Naive B cell (primary cell): ENCODE measurements around the gene NCKIPSD. TPM values are rescaled to one million over a fixed set of nuclear protein-coding genes. Genes with fewer than 3 reads are reported as not detected.

Experiments
- ATAC-seq, 2 donors: fragments of 150-1000 bp; cut with Tn5 transposase; 2 replicates each; pipeline ENCODE4 v1.10.0; 2021; ENCODE audit warnings: low read depth in 2 of 2, mild to moderate bottlenecking in 2 of 2, moderate library complexity in 2 of 2
- DNase-seq: peaks from one replicate; pipeline ENCODE4 v3.0.0; 2022
- H3K27ac Mint-ChIP-seq, 6 donors: one replicate each; pipeline ENCODE4 v1.8.0; 2020 to 2022; ENCODE audit warnings: mild to moderate bottlenecking in 6 of 6, mixed read lengths in 6 of 6, moderate library complexity in 5 of 6, inconsistent platforms in 2 of 6
- H3K27me3 Mint-ChIP-seq, 3 donors: one replicate each; pipeline ENCODE4 v1.8.0; 2021 to 2022; ENCODE audit warnings: mixed read lengths in 3 of 3, mild to moderate bottlenecking in 1 of 3
- H3K36me3 Mint-ChIP-seq, 2 donors: one replicate each; pipeline ENCODE4 v1.8.0; 2020 to 2022; ENCODE audit warnings: mixed read lengths in 2 of 2, inconsistent platforms in 1 of 2, mild to moderate bottlenecking in 1 of 2
- H3K4me1 Mint-ChIP-seq, 3 donors: one replicate each; pipeline ENCODE4 v1.8.0; 2020 to 2022; ENCODE audit warnings: mixed read lengths in 3 of 3, inconsistent platforms in 1 of 3, mild to moderate bottlenecking in 1 of 3, moderate library complexity in 1 of 3
- H3K4me3 Mint-ChIP-seq, 8 donors: one replicate each; pipeline ENCODE4 v1.8.0; 2020 to 2022; ENCODE audit warnings: mild to moderate bottlenecking in 8 of 8, mixed read lengths in 8 of 8, moderate library complexity in 8 of 8, inconsistent platforms in 2 of 8
- H3K9me3 Mint-ChIP-seq, 7 donors: one replicate each; pipeline ENCODE4 v1.8.0; 2020 to 2022; ENCODE audit warnings: mixed read lengths in 7 of 7, mild to moderate bottlenecking in 5 of 7, inconsistent platforms in 2 of 7, moderate library complexity in 1 of 7
- polyA plus RNA-seq, 6 donors: library from polyadenylated mRNA; unstranded; fragments of 300-500 nt; fragmentation: Illumina TruSeq; gene quantifications; one replicate each; pipeline ENCODE4 v1.2.3, GENCODE V29; 2021; ENCODE audit warnings: low read depth in 6 of 6

Gene NCKIPSD
- polyA plus RNA-seq, 6 donors from 2014 or later, result 3.3 to 11.2 (median 4.9) TPM

- no peak overlapping the region for H3K4me3 Mint-ChIP-seq
- H3K27me3 Mint-ChIP-seq, result no peaks in the 10 kb centered on the region
- H3K36me3 Mint-ChIP-seq, result peaks cover 0 to 7% of the 10 kb centered on the region in 2 donors
- no peak for ATAC-seq
- H3K27ac Mint-ChIP-seq, result peak overlapping the region in 2 of 6 donors; percentile 52 to 59
- H3K4me1 Mint-ChIP-seq, result peaks cover 4 to 12% (median 4%) of the 10 kb centered on the region in 3 donors
- no peak for DNase-seq
- no peaks in the 10 kb centered on the region for H3K9me3 Mint-ChIP-seq
Measured at GRCh38 chr3:48692551-48692950, 6.8 kb upstream of the NCKIPSD start.

GRCh38 chr3:48690846-48691458 is 5.2 kb upstream of the NCKIPSD start:
- DNase-seq (no peak), ATAC-seq (no peak)
- Mint-ChIP-seq H3K27ac (peak overlapping the region in 3 of 6 donors; percentile 10 to 93 (median 25)), H3K27me3 (no peaks in the 10 kb centered on the region), H3K36me3 (peaks cover 0 to 7% of the 10 kb centered on the region in 2 donors), H3K4me3 (peak overlapping the region in 1 of 8 donors; percentile 7), H3K9me3 (no peaks in the 10 kb centered on the region), H3K4me1 (peaks cover 6 to 21% (median 9%) of the 10 kb centered on the region in 3 donors)

- peaks cover 0 to 7% of the 10 kb centered on the region in 2 donors for H3K36me3 Mint-ChIP-seq
- no peak for DNase-seq
- no peaks in the 10 kb centered on the region for H3K9me3 Mint-ChIP-seq
- no peaks in the 10 kb centered on the region for H3K27me3 Mint-ChIP-seq
- ATAC-seq, result no peak
- no peak overlapping the region for H3K27ac Mint-ChIP-seq
- peaks cover 14 to 27% (median 18%) of the 10 kb centered on the region in 3 donors for H3K4me1 Mint-ChIP-seq
- no peak overlapping the region for H3K4me3 Mint-ChIP-seq
Measured at GRCh38 chr3:48689384-48689783, 3.7 kb upstream of the NCKIPSD start.

- no peak for ATAC-seq
- Mint-ChIP-seq H3K4me3 (peak overlapping the region in 1 of 8 donors; percentile 49), H3K36me3 (peaks cover 0 to 7% of the 10 kb centered on the region in 2 donors), H3K27ac (peak overlapping the region in 1 of 6 donors; percentile 88), H3K4me1 (peaks cover 18 to 34% (median 22%) of the 10 kb centered on the region in 3 donors), H3K9me3 (no peaks in the 10 kb centered on the region), H3K27me3 (no peaks in the 10 kb centered on the region)
- no peak for DNase-seq
Measured at GRCh38 chr3:48688737-48689075, 3.0 kb upstream of the NCKIPSD start.

GRCh38 chr3:48688032-48688736 is 2.5 kb upstream of the NCKIPSD start:
- Mint-ChIP-seq H3K27me3 (no peaks in the 10 kb centered on the region), H3K27ac (peak overlapping the region in 3 of 6 donors; percentile 22 to 88 (median 44)), H3K36me3 (peaks cover 0 to 7% of the 10 kb centered on the region in 2 donors), H3K9me3 (no peaks in the 10 kb centered on the region), H3K4me3 (peak overlapping the region in 1 of 8 donors; percentile 49), H3K4me1 (peaks cover 19 to 35% (median 23%) of the 10 kb centered on the region in 3 donors)
- DNase-seq (no peak), ATAC-seq (no peak)

GRCh38 chr3:48687220-48687678 is 1.5 kb upstream of the NCKIPSD start:
- Mint-ChIP-seq H3K36me3 (peaks cover 0 to 7% of the 10 kb centered on the region in 2 donors), H3K27me3 (no peaks in the 10 kb centered on the region), H3K4me3 (peak overlapping the region in 3 of 8 donors; percentile 22 to 88 (median 47)), H3K27ac (no peak overlapping the region), H3K4me1 (peaks cover 19 to 34% (median 23%) of the 10 kb centered on the region in 3 donors), H3K9me3 (no peaks in the 10 kb centered on the region)
- DNase-seq (no peak), ATAC-seq (no peak)

GRCh38 chr3:48686538-48687219 is 964 bp upstream of the NCKIPSD start:
- peaks cover 19 to 34% (median 23%) of the 10 kb centered on the region in 3 donors for H3K4me1 Mint-ChIP-seq
- H3K27me3 Mint-ChIP-seq, result no peaks in the 10 kb centered on the region
- DNase-seq (no peak), ATAC-seq (no peak)
- H3K4me3 Mint-ChIP-seq, result peak overlapping the region; percentile 84 to 96 (median 92)
- peaks cover 0 to 7% of the 10 kb centered on the region in 2 donors for H3K36me3 Mint-ChIP-seq
- no peaks in the 10 kb centered on the region for H3K9me3 Mint-ChIP-seq
- peak overlapping the region in 4 of 6 donors; percentile 83 to 94 (median 88) for H3K27ac Mint-ChIP-seq

GRCh38 chr3:48685293-48685602 is 467 bp downstream of the NCKIPSD start:
- Mint-ChIP-seq H3K36me3 (no peaks in the 10 kb centered on the region), H3K4me3 (peak overlapping the region; percentile 84 to 96 (median 92)), H3K27me3 (no peaks in the 10 kb centered on the region), H3K27ac (peak overlapping the region in 3 of 6 donors; percentile 74 to 93 (median 83)), H3K9me3 (no peaks in the 10 kb centered on the region), H3K4me1 (peaks cover 27 to 41% (median 31%) of the 10 kb centered on the region in 3 donors)
- DNase-seq (no peak), ATAC-seq (no peak)

- DNase-seq, result no peak
- Mint-ChIP-seq H3K27me3 (no peaks in the 10 kb centered on the region), H3K4me3 (peak overlapping the region; percentile 84 to 93 (median 88)), H3K27ac (peak overlapping the region in 4 of 6 donors; percentile 25 to 83 (median 70)), H3K4me1 (peaks cover 33 to 48% (median 36%) of the 10 kb centered on the region in 3 donors), H3K36me3 (no peaks in the 10 kb centered on the region), H3K9me3 (no peaks in the 10 kb centered on the region)
- ATAC-seq, result no peak
Measured at GRCh38 chr3:48684480-48685143, 1.1 kb downstream of the NCKIPSD start.

- no peaks in the 10 kb centered on the region for H3K27me3 Mint-ChIP-seq
- DNase-seq (no peak), ATAC-seq (no peak)
- H3K4me3 Mint-ChIP-seq, result peak overlapping the region in 6 of 8 donors; percentile 1 to 92 (median 54)
- H3K4me1 Mint-ChIP-seq, result peaks cover 39 to 52% (median 40%) of the 10 kb centered on the region in 3 donors
- no peaks in the 10 kb centered on the region for H3K9me3 Mint-ChIP-seq
- no peaks in the 10 kb centered on the region for H3K36me3 Mint-ChIP-seq
- peak overlapping the region in 1 of 6 donors; percentile 49 for H3K27ac Mint-ChIP-seq
Measured at GRCh38 chr3:48684054-48684349, 1.7 kb downstream of the NCKIPSD start.

GRCh38 chr3:48682786-48683185 is 2.9 kb downstream of the NCKIPSD start:
- DNase-seq (no peak), ATAC-seq (no peak)
- H3K36me3 Mint-ChIP-seq, result no peaks in the 10 kb centered on the region
- no peaks in the 10 kb centered on the region for H3K27me3 Mint-ChIP-seq
- peaks cover 41 to 52% (median 47%) of the 10 kb centered on the region in 3 donors for H3K4me1 Mint-ChIP-seq
- no peaks in the 10 kb centered on the region for H3K9me3 Mint-ChIP-seq
- H3K27ac Mint-ChIP-seq, result no peak overlapping the region
- peak overlapping the region in 1 of 8 donors; percentile 58 for H3K4me3 Mint-ChIP-seq

- peak overlapping the region in 1 of 8 donors; percentile 58 for H3K4me3 Mint-ChIP-seq
- ATAC-seq, result no peak
- no peaks in the 10 kb centered on the region for H3K27me3 Mint-ChIP-seq
- no peaks in the 10 kb centered on the region for H3K9me3 Mint-ChIP-seq
- DNase-seq, result no peak
- peaks cover 0 to 7% of the 10 kb centered on the region in 2 donors for H3K36me3 Mint-ChIP-seq
- H3K27ac Mint-ChIP-seq, result peak overlapping the region in 1 of 6 donors; percentile 85
- H3K4me1 Mint-ChIP-seq, result peaks cover 47 to 52% (median 47%) of the 10 kb centered on the region in 3 donors
Measured at GRCh38 chr3:48681974-48682610, 3.6 kb downstream of the NCKIPSD start.

GRCh38 chr3:48681541-48681880 is 4.2 kb downstream of the NCKIPSD start:
- ATAC-seq (no peak), DNase-seq (no peak)
- Mint-ChIP-seq H3K36me3 (peaks cover 0 to 7% of the 10 kb centered on the region in 2 donors), H3K9me3 (no peaks in the 10 kb centered on the region), H3K4me1 (peaks cover 44 to 49% (median 45%) of the 10 kb centered on the region in 3 donors), H3K27me3 (no peaks in the 10 kb centered on the region), H3K27ac (no peak overlapping the region), H3K4me3 (no peak overlapping the region)
